ENCODE data around the gene HADHA. TPM values are rescaled to one million over a fixed set of nuclear protein-coding genes. Genes with fewer than 3 reads are reported as not detected.

The HADHA gene
- total and polyA plus RNA-seq, 8 donors = 53.2 to 144 (median 90.1) TPM

- TF ChIP-seq POLR2A (IDR thresholded peaks at IDR 0.05) = no peak
- peak in 1 of 3 donors; percentile 28 for TF ChIP-seq POLR2AphosphoS5 (IDR thresholded peaks at IDR 0.05)
- TF ChIP-seq CTCF (IDR thresholded peaks at IDR 0.05) = peak in 3 of 7 experiments; percentile 30 to 70 (median 42)
- 2 to 13% (median 6%) methylated on average over 3 to 114 of the region's 114 CpGs for WGBS, 5 donors
- Histone ChIP-seq H3K36me3 (peaks cover 0 to 8% (median 3%) of the 10 kb centered on the region in 4 donors), H3K4me3 (peak overlapping the region; percentile 57 to 63 (median 62)), H3K9me3 (no peaks in the 10 kb centered on the region), H3K4me1 (peaks cover 0 to 26% (median 16%) of the 10 kb centered on the region in 4 donors), H3K27ac (peak overlapping the region in 4 of 5 donors; percentile 50 to 81 (median 62)), H3K27me3 (peaks cover 0 to 12% (median 0%) of the 10 kb centered on the region in 3 donors)
- intact Hi-C loops (cut with DNase I; ENCODE audit: low total_unique reads) = no loop called here
- DNase-seq = peak; percentile 84 to 97
Measured at GRCh38 chr2:26184555-26185303, 59.7 kb downstream of the HADHA start.

- TF ChIP-seq EP300 (IDR thresholded peaks at IDR 0.05) = no peak
- no peak for TF ChIP-seq CTCF (IDR thresholded peaks at IDR 0.05)
- TF ChIP-seq POLR2A (IDR thresholded peaks at IDR 0.05) = no peak
- no peak for TF ChIP-seq POLR2AphosphoS5 (IDR thresholded peaks at IDR 0.05)
- no peak for DNase-seq
- Histone ChIP-seq H3K27ac (peak overlapping the region in 1 of 5 donors; percentile 63), H3K27me3 (peaks cover 0 to 18% (median 3%) of the 10 kb centered on the region in 3 donors), H3K36me3 (peaks cover 0 to 5% (median 2%) of the 10 kb centered on the region in 4 donors), H3K4me1 (peaks cover 6 to 32% (median 22%) of the 10 kb centered on the region in 4 donors), H3K9me3 (no peaks in the 10 kb centered on the region), H3K4me3 (peak overlapping the region; percentile 57 to 63 (median 62))
- intact Hi-C loops (cut with DNase I; ENCODE audit: low total_unique reads) = no loop called here
- 58 to 75% (median 60%) methylated on average over 23 to 34 of the region's 34 CpGs for WGBS, 5 donors
Measured at GRCh38 chr2:26184121-26184520, 60.3 kb downstream of the HADHA start.

GRCh38 chr2:26182887-26183630, 61.4 kb downstream of the HADHA start:
- Histone ChIP-seq H3K4me1 (peaks cover 9 to 40% (median 29%) of the 10 kb centered on the region in 4 donors), H3K9me3 (no peaks in the 10 kb centered on the region), H3K4me3 (no peak overlapping the region), H3K27ac (no peak overlapping the region), H3K27me3 (peaks cover 0 to 21% (median 3%) of the 10 kb centered on the region in 3 donors), H3K36me3 (peaks cover 0 to 4% (median 0%) of the 10 kb centered on the region in 4 donors)
- TF ChIP-seq POLR2A (IDR thresholded peaks at IDR 0.05) (no peak), CTCF (IDR thresholded peaks at IDR 0.05) (no peak), POLR2AphosphoS5 (IDR thresholded peaks at IDR 0.05) (no peak), EP300 (IDR thresholded peaks at IDR 0.05) (no peak)
- intact Hi-C loops (cut with DNase I; ENCODE audit: low total_unique reads) = no loop called here
- DNase-seq = no peak
- WGBS, 5 donors = 94 to 96% (median 96%) methylated on average over 10 to 11 of the region's 11 CpGs

- H3K36me3 ChIP-seq = no peaks in the 10 kb centered on the region
- H3K27me3 ChIP-seq = peaks cover 0 to 21% (median 3%) of the 10 kb centered on the region in 3 donors
- H3K4me3 ChIP-seq = no peak overlapping the region
- DNase-seq = no peak
- no peak overlapping the region for H3K27ac ChIP-seq
- H3K9me3 ChIP-seq = no peaks in the 10 kb centered on the region
- WGBS, 5 donors = 81 to 93% (median 87%) methylated on average over 2 to 5 of the region's 5 CpGs
- TF ChIP-seq POLR2AphosphoS5 (IDR thresholded peaks at IDR 0.05) = no peak
- TF ChIP-seq EP300 (IDR thresholded peaks at IDR 0.05) = no peak
- no peak for TF ChIP-seq POLR2A (IDR thresholded peaks at IDR 0.05)
- TF ChIP-seq CTCF (IDR thresholded peaks at IDR 0.05) = no peak
- intact Hi-C loops (cut with DNase I; ENCODE audit: low total_unique reads) = no loop called here
- peaks cover 9 to 40% (median 29%) of the 10 kb centered on the region in 4 donors for H3K4me1 ChIP-seq
Measured at GRCh38 chr2:26182441-26182840, 62.0 kb downstream of the HADHA start.

Data from stomach (tissue), 9 donors.